Left lung (tissue), 10 donors: ENCODE measurements around the gene RASGRF2. TPM values are rescaled to one million over a fixed set of nuclear protein-coding genes. Genes with fewer than 3 reads are reported as not detected.
A peak's percentile ranks its signal among the peaks of the same experiment; 100 is the strongest.

Experiments used
- ATAC-seq: fragments of 200-7000 bp; cut with Tn5 transposase; one replicate; pipeline ENCODE4 v1.9.1; 2020; ENCODE audit warnings: moderate library complexity
- DNase-seq, 4 donors: peaks; one replicate each; pipeline ENCODE4 v3.0.0-alpha.2; 2013 to 2020
- H3K27ac ChIP-seq, 2 donors: fragments of 200-600 bp; sonication (generic) in 1 of 2; one replicate each; pipeline versions ENCODE4 v1.5.0 to v1.8.0; 2020 to 2021
- H3K27me3 ChIP-seq, 2 donors: fragments of 200-600 bp; sonication (generic) in 1 of 2; one replicate each; pipeline versions ENCODE4 v1.5.0 to v1.8.0; 2020 to 2021
- H3K36me3 ChIP-seq, 2 donors: fragments of 200-600 bp; sonication (generic) in 1 of 2; one replicate each; pipeline versions ENCODE4 v1.5.0 to v1.8.0; 2020 to 2021
- H3K4me1 ChIP-seq, 2 donors: fragments of 200-600 bp; one replicate each; pipeline ENCODE4 v1.8.0; 2021
- H3K4me3 ChIP-seq, 2 donors: fragments of 200-600 bp; sonication (generic) in 1 of 2; one replicate each; pipeline versions ENCODE4 v1.5.0 to v1.8.0; 2020 to 2021; ENCODE audit warnings: mild to moderate bottlenecking in 1 of 2
- H3K9me3 ChIP-seq, 2 donors: fragments of 200-600 bp; sonication (generic) in 1 of 2; one replicate each; pipeline versions ENCODE4 v1.5.0 to v1.8.0; 2020 to 2021
- CTCF ChIP-seq, 2 donors: fragments of 200-600 bp; sonication (generic) in 1 of 2; IDR thresholded peaks; one replicate each; pipeline versions ENCODE4 v1.5.0 to v1.8.0; 2021; ENCODE audit warnings: antibody characterized with exemption in 2 of 2
- intact Hi-C, 2 donors: fragments of 100-400 bp; cut with DNase I; formaldehyde crosslinking; loops; one replicate each; pipeline versions ENCODE4 v1.11.2 to v1.14.2; 2022
- polyA plus RNA-seq, 6 donors: library from polyadenylated mRNA; unstranded; fragments of 120-200 nt; gene quantifications; one replicate each; pipeline ENCODE4 v1.2.1, GENCODE V29; 2013; ENCODE audit not compliant: insufficient read length in 6 of 6
- total RNA-seq, 2 donors: library from RNA; stranded (reverse); fragmentation: NEBNext Ultra II Directional; extraction: Animal tissue kit (Norgen Biotek cat#: 25700); gene quantifications; one replicate each; pipeline ENCODE4 v1.2.1, GENCODE V29; 2021
- donor health status: DM: no; HTN: yes; CAD: no.
- donor health status: DM: no; HTN: no; CAD: no.

RASGRF2 gene
- total and polyA plus RNA-seq, 8 donors, result 1.3 to 7.5 (median 2.8) TPM

GRCh38 chr5:81219389-81219788 lies 259.2 kb downstream of the RASGRF2 start:
- ATAC-seq (no peak), DNase-seq (no peak)

DNA sequence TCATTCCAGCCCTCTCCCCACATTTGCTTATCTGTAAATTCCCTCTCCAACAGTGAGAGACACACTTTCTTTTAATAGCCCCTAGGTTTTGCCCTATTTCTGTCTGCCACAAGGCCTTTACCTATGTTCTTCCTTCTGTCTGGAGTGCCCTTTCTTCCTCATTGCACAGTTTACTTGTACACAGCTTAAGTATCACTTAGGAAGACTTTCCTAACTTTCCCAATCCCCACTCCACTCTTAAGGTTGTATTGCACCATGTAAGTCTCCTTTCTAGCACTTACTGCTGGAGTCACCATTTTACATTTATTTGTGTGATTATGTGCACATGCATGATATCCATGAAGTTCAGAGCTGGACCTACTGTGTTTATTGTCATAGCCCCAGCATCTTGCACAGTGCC lies 262.1 kb downstream of the RASGRF2 start:
- TF ChIP-seq CTCF (IDR thresholded peaks at IDR 0.05), result no peak
- DNase-seq (no peak), ATAC-seq (peak; percentile 95)

More at GRCh38 chr5:81219389-81219788, 259.2 kb downstream of the RASGRF2 start:
- Histone ChIP-seq H3K36me3 (no peaks in the 10 kb centered on the region), H3K9me3 (no peaks in the 10 kb centered on the region), H3K27ac (no peak overlapping the region), H3K4me3 (no peak overlapping the region), H3K27me3 (no peaks in the 10 kb centered on the region), H3K4me1 (no peaks in the 10 kb centered on the region)
- intact Hi-C loops, result no loop called here
- TF ChIP-seq CTCF (IDR thresholded peaks at IDR 0.05), result no peak

GRCh38 chr5:81225463-81225862 lies 265.3 kb downstream of the RASGRF2 start:
- H3K4me1 ChIP-seq, result no peaks in the 10 kb centered on the region
- intact Hi-C loops, result no loop called here
- TF ChIP-seq CTCF (IDR thresholded peaks at IDR 0.05), result no peak

More for the DNA sequence above, 262.1 kb downstream of the RASGRF2 start:
- intact Hi-C loops, result no loop called here
- H3K4me1 ChIP-seq, result no peaks in the 10 kb centered on the region
- no peak overlapping the region for H3K4me3 ChIP-seq
- H3K36me3 ChIP-seq, result no peaks in the 10 kb centered on the region
- H3K27ac ChIP-seq, result no peak overlapping the region
- no peaks in the 10 kb centered on the region for H3K9me3 ChIP-seq
- H3K27me3 ChIP-seq, result no peaks in the 10 kb centered on the region

GRCh38 chr5:81226286-81226685 lies 266.1 kb downstream of the RASGRF2 start:
- intact Hi-C loops, result no loop called here
- ATAC-seq, result no peak
- TF ChIP-seq CTCF (IDR thresholded peaks at IDR 0.05), result no peak

More at GRCh38 chr5:81225463-81225862, 265.3 kb downstream of the RASGRF2 start:
- no peak overlapping the region for H3K27ac ChIP-seq
- H3K4me3 ChIP-seq, result no peak overlapping the region
- no peak for DNase-seq
- ATAC-seq, result no peak
- H3K27me3 ChIP-seq, result no peaks in the 10 kb centered on the region
- H3K9me3 ChIP-seq, result no peaks in the 10 kb centered on the region
- no peaks in the 10 kb centered on the region for H3K36me3 ChIP-seq

GRCh38 chr5:81226949-81227348 lies 266.8 kb downstream of the RASGRF2 start:
- Histone ChIP-seq H3K36me3 (no peaks in the 10 kb centered on the region), H3K4me1 (no peaks in the 10 kb centered on the region), H3K27ac (no peak overlapping the region), H3K9me3 (no peaks in the 10 kb centered on the region), H3K4me3 (no peak overlapping the region), H3K27me3 (no peaks in the 10 kb centered on the region)
- intact Hi-C loops, result no loop called here
- ATAC-seq, result no peak
- no peak for TF ChIP-seq CTCF (IDR thresholded peaks at IDR 0.05)
- DNase-seq, result no peak

More at GRCh38 chr5:81226286-81226685, 266.1 kb downstream of the RASGRF2 start:
- Histone ChIP-seq H3K4me3 (no peak overlapping the region), H3K27ac (no peak overlapping the region), H3K4me1 (no peaks in the 10 kb centered on the region), H3K9me3 (no peaks in the 10 kb centered on the region), H3K27me3 (no peaks in the 10 kb centered on the region), H3K36me3 (no peaks in the 10 kb centered on the region)
- DNase-seq, result no peak
